Hematopoietic multipotent progenitor cell (in vitro differentiated cells): Measurements from ENCODE around the gene XPOT. TPM values are rescaled to one million over a fixed set of nuclear protein-coding genes. Genes with fewer than 3 reads are reported as not detected.

Experiments
- DNase-seq, 3 donors: peaks; one replicate each; pipeline ENCODE4 v3.0.0-alpha.2; 2011 to 2015; ENCODE audit warnings: low read depth in 2 of 3, low spot score in 2 of 3
- small RNA-seq: library from RNA; depleted of rRNA; stranded (forward); fragments of <200 nt; gene quantifications from one replicate; pipeline ENCODE3, GENCODE V24; 2012
- total RNA-seq: library from RNA; depleted of rRNA; stranded (reverse); fragments of >200 nt; gene quantifications from one replicate; pipeline ENCODE4 v1.2.3, GENCODE V29; 2012

XPOT gene
- total RNA-seq, 1 donor: 21.8 TPM

DNA sequence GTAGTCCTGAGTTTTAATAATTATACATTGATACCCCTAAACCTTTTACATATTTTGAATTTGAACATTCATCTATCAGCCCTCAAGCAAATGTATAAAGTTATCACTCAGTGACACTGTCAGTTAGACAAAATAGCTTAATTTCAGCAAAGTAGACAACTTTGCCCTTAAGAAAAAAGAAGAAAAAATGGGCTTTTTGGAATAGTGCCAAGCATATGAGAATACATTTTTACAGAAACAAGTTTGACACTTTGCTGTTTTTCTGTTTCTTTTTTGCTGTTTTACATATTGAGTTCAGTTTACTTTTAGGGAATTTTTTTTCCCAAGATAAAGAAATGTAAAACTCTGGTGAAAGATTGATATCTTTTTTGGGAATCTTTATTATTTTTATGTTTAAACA lies 62.0 kb downstream of the XPOT start:
- DNase-seq: peak in 1 of 3 donors; percentile 8

DNA sequence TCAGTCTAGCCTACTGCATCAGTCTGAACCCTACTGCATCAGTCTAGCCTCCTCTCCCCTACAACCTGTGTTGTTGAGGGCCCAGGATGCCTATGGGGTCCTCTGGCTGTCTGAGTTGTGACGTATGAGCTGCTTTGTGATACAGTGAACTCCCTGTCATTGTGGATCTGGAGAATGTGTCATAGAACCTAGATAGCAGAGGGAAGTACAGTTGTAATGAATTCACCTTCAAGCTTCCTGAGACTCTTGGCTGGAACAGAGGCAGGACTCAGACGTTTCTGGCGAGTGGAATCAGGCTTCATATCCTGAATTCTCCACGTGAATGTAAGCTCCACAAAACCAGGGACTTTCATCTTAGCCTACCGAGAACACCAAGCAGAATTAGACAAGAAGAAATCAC lies 64.8 kb downstream of the XPOT start:
- no peak for DNase-seq

DNA sequence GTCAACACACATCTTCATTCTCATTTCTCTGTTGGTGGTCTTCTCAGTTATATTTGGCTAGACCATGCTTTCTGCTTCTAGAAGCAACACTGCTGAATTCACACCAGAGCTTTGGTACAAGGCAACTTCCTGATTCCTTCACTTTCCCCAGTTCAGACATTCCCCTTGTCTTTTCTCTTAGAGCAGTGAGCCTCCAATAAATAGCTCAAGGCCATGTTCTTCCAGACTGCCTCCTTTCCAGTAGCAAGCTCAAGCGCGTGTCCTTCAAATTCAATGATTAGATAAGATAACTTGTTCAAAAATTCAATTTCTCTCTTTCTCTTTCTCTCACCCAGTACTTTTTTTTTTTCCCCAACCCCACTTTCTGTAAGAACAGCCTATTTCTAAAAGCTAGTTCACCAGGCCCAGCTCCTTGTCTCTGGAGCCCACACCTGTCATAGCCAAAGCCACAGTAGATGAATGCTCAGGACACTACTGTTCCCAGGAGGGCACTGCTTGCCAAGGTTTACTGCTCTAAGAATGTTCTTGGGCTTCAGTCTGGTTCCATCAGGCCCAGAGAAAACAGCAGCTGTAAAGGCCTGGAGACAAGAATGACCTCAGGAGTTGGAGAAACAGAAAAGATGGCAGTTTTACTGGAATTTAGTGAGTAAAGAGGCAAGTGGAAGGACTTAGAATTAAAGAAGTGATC lies 65.4 kb downstream of the XPOT start:
- DNase-seq: no peak

DNA sequence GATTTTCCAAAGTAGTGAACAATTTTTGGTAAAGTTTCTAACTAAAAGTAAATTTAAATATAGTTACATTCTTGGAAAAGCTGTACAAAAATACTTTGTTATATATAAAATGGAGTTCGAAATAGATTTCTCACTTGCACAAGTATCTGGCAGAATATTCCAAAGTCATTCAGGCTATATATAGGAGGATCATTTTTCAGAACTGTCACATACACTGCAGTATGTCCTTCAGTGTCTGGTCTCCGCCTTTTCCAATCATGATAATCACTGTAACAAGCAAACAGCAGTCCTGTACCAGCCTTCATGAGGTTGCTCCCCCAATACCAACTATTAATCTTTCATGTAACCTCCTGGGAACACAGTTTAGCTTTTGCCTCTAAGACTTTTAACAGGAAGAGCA lies 66.3 kb downstream of the XPOT start:
- DNase-seq: no peak

DNA sequence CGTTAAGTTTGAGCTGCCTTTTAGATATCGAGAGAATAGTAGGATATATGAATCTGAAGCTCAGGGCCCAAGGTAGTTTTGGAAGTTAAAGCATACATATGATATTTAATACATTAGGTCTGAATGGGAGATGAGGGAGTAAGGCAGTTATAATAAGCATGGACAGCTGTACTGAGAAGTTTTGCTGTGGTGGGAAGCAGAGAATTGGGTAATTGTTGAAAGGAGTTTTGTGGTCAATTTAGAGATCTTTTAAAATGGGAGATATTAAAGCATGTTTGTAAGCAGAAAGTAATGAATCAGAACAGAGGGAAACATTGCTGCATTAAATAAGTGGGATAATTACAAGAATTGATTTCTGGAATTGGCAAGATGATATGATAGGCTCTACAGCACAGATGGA lies 69.0 kb downstream of the XPOT start:
- DNase-seq: no peak

DNA sequence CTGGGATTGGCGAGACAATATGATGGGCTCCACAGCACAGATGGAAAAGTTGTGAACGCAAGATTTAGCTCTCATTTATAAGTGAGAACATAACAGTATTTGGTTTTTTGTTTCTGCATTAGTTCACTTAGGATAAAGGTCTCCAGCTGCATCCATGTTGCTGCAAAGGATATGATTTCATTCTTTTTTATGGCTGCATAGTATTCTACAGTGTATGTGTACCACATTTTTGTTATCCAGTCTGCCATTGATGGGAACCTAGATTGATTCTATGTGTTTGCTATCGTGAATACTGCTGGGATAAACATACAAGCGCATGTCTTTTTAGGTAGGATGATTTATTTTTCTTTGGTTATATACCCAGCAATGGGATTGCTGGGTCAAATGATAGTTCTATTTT lies 71.3 kb downstream of the XPOT start:
- no peak for DNase-seq

DNA sequence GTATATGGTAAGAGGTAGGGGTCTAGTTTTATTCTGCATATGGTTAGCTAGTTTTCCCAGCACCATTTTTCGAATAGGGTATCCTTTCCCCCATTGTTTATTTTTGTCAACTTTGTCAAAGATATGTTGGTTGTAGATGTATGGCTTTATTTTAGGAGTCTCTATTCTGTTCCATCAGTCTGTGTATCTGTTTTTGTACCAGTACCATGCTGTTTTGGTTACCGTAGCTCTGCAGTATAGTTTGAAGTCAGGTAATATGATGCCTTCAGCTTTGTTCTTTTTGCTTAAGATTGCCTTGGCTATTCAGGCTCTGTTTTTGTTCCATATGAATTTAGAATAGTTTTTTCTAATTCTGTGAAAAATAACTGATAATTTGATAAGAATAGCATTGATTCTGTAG lies 72.7 kb downstream of the XPOT start:
- DNase-seq: no peak

DNA sequence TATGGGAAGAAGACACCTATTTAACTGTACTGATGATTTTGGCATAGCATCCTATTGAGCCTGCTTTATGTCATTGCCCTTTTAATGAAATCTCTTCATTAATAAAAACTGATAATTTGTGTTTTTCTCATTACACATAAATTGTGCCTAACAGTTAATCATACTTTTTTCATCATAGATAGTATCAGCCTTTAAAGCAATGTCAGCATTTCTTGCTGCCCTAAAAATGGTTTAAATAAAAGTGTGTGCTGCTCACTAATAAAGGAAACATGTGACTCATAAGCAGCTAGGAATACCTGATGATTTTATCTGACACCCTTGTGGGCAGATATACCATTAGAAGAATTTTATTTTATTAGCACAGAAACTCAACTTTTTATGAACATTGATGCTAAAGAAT lies 74.5 kb downstream of the XPOT start:
- no peak for DNase-seq

DNA sequence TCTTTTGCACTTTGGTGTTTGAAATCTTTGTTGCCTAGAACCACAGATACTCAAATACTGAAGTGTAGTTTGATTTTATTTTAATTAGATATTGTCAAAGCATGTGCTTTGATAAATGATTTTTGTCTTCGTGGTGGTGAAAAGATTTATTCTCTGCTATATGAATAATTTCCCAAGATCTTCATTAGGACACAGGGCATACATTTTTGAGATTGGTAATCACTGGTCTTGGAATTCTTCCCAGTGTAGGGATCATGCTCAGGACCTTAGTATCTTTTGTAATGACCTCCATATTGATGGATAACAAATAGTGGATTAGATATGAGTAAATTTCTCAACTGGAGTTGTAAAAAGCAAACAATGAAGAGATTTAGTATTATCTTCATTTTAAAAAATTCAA lies 76.0 kb downstream of the XPOT start:
- DNase-seq: no peak

DNA sequence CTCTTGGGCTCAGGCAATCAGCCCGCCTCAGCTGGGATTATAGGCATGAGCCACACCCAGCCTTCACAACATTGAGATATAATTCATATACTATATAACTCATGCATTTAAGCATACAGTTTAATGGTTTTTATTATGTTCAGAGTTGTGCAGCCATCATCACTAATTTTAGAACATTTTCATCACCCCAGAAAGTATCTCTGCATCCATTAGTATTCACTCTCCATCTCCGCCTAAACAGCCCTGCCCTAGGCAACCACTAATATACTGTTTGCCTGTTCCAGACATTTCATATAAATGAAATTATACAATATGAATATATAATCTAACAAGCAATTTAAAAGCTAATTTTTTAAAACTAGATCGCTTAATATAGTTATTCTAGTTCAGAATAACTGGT lies 82.5 kb downstream of the XPOT start:
- DNase-seq: no peak

DNA sequence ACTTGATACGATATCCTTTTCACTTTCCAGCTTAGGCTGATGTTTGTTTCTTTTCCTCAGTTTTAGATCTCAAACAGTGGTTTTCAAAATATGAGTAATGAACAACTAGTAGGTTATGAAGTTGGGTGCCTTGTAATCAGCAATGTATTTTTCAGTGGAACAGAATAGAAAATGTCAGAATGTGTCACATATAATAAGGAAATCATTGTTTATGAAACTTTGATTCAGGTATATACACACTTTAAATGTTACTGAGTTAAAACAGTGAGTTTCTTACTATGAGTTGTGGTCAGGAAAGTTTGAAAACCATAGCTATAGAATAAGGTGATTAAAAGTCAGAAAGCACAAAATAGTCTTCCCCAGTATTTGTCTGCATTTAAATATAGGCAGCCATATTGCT lies 87.5 kb downstream of the XPOT start:
- no peak for DNase-seq

DNA sequence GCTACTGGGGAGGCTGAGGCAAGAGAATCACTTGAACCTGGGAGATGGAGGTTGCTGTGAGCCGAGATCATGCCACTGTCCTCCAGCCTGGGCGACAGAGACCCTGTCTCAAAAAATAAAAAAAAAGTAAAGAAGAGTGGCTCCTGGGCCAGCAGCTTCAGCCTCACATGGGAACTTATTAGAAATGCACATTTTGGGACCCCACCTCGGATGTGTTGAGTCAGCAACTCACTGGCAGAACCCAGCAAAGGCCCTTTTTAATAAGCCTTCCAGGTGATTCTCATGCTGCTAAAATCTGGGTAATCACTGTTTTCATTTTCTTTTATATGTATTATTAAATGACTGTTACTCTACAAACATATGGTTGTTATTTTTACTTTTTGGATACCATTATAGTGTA lies 89.3 kb downstream of the XPOT start:
- no peak for DNase-seq

DNA sequence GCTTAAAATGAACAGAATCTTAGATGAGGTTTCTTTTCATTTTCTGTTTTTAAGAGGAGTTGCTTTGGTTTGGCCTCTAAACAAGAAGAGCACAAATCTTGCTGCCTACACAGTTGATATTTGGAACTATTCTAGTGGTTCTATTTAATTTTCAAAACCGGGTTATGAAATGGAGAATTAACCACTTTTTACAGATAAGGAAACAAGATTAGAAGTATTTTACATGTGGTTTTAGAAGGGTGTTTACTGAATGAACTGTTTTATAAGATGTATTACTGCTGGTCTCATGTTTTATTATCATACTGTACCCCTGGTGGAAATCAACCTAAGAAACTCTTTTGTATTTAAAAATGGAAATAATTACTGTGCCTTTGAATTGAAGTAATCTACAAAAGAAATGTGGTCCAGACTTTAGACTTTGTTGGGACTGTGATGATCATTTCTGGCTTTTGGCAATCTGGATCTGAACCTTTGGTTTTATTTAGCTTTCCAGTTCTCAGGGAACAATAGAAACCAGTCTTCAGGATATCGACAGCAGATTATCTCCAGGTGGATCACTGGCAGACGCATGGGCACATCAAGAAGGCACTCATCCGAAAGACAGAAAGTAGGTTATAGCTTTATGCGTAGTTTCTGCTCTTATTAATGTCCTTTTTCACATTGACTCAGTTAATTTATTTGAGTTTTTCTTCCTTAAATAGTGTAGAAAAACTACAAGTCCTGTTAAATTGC lies 91.0 kb downstream of the XPOT start:
- DNase-seq: peak in 1 of 3 donors; percentile 14

DNA sequence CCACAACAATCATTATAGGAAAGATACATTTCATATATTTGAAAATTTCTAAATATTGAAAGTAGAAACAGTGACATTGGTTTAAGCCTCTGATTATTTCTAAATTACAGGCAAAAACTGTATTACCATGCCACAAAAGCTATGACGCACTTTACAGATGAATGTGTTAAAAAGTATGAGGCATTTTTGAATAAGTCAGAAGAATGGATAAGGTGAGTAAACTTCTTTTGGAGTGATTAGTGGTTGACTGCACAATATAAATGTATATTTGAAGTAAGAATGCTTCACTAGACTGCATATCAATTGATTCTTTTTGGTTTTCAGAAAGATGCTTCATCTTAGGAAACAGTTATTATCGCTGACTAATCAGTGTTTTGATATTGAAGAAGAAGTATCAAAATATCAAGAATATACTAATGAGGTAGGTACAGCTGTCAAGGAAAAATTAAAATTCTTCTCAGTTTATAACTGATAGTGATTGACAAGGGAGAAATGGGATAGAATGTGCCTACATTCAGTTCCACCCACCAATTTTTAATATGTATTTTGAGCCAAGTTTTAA lies 92.7 kb downstream of the XPOT start:
- DNase-seq: no peak

DNA sequence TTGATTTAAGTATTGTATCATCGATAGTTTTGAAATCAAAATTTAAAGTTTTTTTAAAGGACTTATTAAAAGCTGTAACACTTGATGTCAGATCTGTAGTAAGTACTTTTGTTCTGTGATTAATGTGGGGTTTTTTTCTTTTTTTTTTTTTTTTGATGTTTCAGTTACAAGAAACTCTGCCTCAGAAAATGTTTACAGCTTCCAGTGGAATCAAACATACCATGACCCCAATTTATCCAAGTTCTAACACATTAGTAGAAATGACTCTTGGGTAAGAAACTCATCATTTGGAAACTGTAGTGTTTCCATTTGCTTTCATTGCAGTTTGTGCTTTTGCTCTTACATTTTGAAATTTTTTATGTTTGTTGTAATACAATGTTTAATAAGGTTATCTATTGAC lies 93.3 kb downstream of the XPOT start:
- DNase-seq: no peak

DNA sequence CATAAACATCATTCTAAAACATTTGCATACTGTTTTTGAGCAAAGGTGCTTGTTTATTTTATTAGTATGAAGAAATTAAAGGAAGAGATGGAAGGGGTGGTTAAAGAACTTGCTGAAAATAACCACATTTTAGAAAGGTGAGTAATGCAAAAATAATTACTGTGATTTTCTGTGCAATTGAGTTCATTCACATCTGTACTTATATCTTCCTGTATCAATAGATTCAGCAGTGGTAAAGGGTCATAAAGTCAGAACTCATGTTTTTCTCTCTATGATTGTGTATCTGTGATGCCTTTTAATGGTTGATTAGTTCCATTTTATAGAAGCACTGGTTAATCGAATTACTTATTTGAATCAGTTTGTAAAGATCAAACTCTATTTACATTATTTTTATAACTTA lies 93.7 kb downstream of the XPOT start:
- DNase-seq: no peak

DNA sequence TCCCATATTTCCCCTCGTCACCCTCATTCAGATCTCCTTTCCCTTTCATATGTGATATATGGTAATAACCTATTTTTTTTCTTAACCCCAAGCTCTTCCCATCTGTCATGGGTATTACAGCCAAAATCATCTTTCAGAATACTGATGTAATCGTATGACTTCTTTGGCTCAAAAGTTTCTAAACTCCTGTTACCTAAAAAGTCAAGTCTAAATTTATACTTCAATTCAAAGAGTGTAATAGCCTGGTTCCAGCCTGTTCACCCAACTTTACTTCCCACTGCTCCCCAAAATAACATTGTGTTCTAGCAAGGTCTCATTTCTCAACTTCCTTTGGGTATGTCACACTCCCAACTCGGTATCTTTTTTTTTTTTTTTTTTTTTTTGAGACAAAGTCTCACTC lies 96.2 kb downstream of the XPOT start:
- no peak for DNase-seq

Small RNA genes lying within 50 kb of the gene (small RNA-seq; reads per million reads assigned to genes)
- not detected for gene RF01210

Other genes with a start within 250 kb of the XPOT start
- 24.8 TPM for gene KICS2, start 182.1 kb upstream of the XPOT start, total RNA-seq
- not detected for gene C12orf56, start 13.6 kb upstream of the XPOT start, total RNA-seq
- 6.5 TPM for gene TBK1, start 47.7 kb downstream of the XPOT start, total RNA-seq
- gene RASSF3, start 206.1 kb downstream of the XPOT start, total RNA-seq: 12.9 TPM